GM18870 (cell line): Measurements from ENCODE around the gene PRPSAP1.

Experiments
- ATAC-seq: cut with Tn5 transposase; IDR thresholded peaks from one replicate; pipeline ENCODE4 v1.9.1; 2021; ENCODE audit warnings: moderate library complexity; ENCODE audit not compliant: unreplicated experiment

Gene PRPSAP1

GRCh38 chr17:76383546-76384221, 30.0 kb upstream of the PRPSAP1 start:
- ATAC-seq = no peak

DNA sequence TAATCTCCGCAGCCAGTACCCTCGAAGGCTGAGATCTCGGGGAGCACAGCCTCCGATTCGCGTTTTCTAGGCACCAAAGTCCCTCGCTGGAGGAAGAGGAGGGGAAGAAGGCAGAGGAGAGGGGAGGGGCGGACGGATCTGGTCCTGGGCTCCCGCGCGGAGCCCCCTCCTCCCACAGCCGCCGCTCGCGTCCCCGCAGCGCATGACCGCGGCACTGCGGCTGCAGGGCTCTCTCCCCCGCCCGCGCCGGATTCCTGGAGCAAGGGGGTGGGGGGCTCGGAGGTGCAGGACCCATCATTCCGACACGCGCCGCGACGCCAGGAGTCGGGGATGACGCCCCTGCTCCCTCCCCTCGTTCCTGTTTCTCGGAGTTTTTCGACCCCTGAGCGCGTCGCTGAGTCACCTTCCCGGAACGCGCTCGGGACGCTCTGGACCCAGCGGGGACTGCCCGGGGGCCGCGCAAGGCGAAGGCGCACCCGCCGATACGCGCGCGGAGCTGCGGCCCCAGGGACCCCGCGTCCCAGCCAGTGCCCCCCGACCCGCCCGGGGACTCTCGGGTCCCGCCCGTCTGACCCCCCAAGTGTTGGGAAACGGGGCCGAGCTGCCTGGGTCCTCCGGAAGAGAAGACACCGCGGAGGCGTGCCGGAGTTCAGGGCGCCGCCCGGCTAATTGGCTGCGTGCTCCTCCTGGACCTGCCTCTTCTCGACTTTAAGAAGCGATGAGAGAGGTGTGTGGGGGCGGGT, 29.3 kb upstream of the PRPSAP1 start:
- ATAC-seq = no peak

DNA sequence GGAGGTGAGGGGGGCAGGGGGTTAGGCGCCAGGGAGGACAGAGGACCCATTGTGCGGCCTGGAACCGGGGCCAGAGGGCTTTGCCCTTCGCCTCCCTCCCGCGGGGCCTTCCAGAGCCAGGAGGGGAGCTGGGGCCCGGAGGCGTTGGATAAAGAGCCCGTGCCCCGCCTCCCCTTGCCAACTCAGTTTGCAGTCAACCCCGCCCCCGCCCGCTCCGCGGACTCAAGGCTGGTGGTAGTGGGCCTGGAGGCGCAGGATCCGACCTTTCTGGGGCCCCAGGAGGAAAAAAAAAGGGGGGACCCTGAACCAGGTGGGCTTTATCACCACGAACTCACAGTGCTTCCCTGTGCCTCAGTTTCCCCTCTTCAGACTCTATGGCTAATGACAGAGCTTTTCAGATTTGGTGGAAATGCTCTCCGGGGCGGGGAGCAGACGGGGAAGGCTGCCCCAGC, 28.7 kb upstream of the PRPSAP1 start:
- no peak for ATAC-seq

DNA sequence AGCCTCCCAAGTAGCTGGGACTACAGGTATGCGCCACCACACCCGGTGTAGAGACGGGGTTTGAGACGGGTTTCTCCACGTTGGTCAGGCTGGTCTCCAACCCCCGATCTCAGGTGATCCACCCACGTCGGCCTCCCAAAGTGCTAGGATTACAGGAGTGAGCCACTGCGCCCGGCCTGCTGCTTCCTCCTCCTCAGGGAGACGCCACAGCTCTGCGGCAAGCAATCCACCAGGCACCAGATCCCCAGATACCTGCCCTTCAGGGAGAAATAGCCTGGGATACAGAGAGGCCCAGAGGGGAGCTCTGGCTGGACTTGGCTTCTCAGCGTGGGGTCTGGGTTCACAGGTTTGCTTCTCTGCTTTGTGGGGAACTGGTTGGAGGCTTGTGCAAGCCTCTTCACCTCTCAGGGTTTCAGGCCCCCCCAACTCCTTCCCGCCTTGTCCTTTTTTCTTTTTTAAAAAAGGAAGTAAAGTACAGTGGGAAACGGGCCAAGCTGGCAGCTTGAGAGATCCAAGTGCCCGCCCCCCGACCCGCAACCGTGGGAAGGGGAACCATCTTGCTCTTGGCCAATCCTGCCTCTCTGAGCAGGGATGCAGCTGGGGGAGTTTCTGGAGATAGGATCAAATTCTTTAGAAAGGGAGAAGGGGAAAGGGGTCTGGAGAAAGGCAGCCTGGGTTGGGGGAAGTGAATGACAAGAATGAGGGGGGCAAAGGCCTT, 28.1 kb upstream of the PRPSAP1 start:
- no peak for ATAC-seq

DNA sequence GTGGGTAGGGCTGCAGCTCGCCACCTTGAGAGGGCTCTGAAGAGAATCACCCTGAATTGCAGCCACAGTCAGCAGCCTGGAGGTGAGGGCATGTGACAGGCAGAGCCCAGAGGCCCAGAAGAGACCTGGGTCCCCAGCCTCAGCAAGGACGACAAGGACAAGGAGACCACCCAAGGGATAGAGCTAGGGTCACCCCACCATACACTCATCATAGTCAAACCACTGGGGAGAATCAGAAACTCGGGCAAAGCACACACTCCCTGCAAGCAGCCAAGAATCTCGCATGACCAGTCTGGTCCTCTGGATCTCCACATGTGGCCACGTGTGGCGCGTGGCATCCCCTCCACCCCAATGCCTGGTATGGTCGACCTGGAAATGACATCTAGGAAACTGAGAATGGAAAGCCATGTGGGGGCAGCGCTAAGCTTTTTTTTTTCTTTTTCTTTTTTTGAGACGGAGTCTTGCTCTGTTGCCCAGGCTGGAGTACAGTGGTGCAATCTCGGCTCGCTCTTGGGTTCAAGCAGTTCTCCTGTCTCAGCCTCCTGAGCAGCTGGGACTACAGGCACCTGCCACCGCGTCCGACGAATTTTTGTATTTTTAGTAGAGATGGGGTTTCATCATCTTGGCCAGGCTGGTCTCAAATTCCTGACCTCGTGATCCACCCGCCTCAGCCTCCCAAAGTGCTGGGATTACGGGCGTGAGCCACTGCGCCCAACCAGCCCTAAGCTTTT, 26.1 kb upstream of the PRPSAP1 start:
- ATAC-seq = no peak

DNA sequence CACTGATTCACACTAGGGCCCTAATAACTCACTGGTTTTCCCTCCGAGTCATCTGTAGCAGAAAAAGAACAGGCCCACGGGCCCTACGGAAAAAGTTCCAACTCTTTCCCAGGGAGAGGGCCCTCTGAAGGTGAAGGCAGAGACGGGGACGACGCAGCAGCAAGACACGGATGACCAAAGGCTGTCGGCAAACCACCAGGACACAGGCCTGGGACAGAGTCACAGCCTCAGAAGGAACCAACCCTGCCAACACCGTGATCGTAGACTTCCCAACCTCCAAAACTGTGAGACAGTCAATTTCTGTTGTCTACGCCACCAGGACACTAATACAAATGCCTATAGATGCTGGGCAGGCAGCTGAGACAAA, 25.5 kb upstream of the PRPSAP1 start:
- no peak for ATAC-seq

DNA sequence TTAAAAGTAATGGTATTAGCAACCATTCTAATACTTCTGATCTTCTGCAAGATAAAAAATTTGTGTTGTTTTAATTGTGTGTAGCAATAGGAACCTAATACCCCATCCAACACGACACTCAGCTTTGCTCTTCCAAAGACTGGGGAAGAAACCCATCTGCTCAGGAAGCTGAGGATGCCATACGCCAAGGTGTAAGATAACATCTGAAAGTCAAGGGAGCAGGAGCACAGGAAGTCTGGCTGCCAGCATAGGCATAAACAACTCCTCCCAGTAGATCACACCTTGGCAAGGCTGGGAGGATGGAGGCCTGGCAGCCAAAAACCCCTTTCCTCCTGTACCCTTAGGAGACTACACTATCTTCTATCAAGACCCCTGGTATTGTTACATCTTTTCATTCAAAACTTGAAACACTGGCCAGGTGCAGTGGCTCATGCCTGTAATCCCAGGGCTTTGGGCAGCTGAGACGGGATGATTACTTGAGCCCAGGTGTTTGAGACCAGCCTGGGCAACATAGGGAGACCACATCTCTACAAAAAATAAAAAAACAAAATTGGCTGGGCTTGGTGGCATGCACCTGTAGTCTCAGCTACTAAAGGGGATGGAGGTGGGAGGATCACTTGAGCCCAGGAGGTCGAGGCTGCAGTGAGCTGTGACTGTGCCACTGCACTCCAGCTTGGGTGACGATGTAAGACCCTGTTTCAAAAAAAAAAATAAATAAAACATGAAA, 25.0 kb upstream of the PRPSAP1 start:
- no peak for ATAC-seq

DNA sequence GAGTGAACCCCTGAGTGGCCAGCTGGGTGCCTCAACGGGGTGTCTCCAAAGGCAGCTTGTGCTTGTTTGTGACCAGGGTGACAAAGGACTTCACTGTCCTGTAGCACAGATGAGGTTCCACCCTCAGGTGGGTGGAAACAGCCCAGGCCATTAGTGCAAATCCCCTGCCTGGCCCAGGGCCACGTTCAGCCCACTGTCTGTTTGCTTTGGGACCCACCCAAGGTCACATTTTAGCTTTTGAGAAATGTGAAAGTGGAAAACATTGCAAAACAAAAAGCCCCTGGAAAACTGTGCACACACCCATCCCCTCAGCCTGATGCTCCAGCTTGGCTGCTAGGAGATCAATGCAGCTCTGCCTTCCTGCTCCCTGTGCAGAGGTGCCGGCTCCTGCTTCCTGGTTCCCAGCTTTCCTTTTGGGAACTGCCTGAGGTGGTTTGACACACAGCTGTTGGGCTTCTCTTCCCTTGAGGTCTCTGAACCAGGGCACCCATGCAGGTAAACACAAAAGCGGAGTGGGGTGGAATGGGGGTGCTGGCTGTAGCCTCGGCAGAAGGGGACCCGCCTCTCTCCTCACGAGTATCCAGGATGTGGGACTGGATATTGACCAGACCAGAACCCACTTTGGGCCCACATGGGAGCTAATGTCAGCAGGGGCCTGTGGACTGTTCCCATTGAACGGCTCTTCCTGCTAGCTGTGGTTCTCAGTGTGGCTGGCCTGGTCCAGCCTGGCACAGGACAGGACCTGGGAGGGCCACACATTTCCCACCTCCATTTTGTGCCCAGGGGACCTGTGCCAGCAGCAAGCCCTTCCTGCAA, 22.8 kb upstream of the PRPSAP1 start:
- ATAC-seq = no peak

DNA sequence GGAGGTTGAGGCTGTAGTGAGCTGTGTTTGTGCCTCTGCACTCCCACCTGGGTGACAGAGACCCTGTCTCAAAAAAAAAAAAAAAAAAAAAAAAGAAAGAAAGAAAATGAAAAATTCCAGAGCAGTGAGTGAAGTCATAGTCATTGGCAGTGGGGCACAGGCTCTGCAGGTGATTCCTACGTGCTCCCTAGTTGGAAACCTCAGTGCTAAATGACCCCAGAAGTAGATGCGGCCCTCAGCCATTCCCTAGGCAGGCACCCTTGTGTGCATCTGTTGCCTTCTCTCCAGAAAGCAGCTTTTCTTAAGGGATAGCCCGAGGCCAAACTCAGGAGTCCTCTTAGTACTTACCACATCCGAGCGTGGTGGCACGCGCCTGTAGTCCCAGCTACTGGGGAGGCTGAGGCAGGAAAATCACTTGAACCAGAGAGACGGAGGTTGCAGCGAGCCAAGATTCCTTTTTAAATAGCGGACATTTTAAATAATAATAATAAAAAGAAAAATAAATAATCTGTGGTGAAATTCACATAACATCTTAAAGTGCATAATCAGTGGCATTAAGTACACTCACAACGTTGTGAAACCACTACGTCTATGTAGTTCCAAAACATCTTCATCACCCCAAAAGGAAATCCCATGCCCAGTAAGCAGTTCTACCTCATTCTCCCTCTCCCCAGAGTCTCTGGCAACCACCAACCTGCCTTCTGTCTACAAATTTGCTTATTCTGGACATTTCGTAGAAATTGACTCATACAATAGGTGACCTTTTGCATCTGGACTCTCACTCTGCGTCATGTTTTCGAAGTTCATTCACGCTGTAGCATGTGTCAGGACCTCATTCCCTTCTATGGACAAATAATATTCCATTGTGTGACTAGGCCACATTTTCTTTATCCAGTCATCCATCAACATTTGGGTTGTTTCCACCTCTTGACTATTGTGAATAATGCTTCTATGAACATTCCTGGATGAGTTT, 18.2 kb upstream of the PRPSAP1 start:
- ATAC-seq = no peak

DNA sequence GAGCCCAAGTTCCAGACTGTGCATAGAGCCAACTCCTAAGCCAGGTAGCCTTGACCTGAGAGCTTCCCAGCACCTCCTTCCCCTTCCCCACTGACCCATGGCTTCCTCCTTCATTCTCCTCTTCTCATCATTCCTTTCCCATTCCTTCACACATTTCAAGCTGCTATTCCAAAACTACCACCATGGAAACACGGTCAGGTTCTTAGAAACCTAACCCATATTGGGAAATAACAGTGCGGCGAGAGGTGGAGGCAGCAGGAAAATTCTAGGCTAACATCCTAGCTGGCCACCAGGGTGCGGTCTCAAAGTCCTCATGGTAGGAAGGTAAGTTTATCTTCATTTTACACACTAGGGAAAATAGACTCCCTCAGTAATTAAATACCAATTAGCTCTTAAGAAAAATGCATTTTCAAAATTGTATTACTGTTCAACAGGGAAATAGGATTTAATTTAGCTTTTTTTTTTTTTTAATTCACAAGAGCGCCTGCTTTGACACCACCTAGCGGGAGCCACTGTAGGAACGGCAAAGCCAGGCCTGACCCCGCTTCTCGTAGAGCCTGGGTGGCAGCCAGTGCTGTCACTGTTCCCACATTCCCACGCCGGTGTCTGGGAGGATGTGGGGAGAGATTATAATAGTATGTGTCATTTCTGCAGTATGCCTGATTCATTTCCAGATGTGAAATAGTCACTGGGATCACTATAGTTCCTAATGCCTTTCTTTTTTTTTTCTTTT, 16.7 kb upstream of the PRPSAP1 start:
- ATAC-seq = no peak

DNA sequence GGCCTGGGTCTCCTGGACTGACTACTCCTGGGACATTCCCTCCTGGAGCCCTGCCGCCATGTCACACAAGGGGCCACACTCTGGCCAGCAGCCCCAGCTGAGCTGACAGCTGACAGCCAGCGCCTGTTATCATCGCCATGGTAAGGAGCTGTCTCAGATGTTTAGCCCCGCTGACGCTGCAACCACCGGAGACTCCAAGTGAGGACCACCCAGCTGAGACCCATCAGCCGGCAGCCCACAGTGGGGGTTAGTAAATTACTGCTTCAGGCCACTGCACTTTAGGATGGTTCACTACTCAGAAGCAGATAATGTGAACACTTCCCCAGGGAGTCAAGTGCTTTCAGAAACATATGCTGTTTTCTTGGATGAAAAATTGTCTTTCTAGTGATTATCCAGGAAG, 16.1 kb upstream of the PRPSAP1 start:
- ATAC-seq = no peak

DNA sequence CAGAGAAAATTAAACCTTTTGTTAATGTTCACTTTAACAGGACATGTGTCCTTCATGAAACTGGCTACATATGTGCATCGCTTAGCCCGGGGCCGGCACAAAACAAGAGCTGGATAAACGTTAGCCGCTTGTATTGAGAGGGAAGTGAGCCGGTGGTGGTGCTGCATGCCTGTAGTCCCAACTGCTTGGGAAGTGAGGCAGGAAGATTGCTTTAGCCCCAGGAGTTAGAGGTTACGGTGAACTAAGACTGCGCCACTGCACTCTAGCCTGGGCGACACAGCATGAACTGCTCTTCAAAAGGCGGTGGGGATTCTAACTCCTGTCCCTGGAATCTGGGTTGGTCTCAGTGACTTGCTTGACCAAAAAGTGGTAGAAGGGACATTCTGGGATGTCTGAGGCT, 15.7 kb upstream of the PRPSAP1 start:
- no peak for ATAC-seq

DNA sequence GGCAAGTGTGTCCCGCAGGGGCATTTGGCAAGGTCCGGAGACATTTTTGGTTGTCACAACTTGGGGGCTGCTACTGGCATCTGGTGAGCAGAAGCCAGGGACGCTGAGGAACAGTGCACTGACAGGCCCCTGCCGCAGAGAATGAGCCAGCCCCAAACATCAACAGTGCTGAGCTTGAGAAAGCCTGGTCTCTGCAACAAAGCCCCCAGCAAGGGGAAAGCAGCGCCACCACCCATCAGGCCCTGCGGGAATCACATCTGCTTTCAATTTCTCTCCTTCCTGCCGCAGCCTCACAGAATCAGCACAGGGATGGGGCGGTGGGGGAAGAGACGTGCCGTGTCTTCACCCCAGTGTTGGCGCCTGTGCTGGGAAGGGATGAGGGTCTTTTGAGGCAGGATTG, 14.8 kb upstream of the PRPSAP1 start:
- no peak for ATAC-seq

- ATAC-seq = no peak
These were observed 13.9 kb upstream of the PRPSAP1 start for GRCh38 chr17:76367642-76368041.

- no peak for ATAC-seq
These were observed 12.5 kb upstream of the PRPSAP1 start for GRCh38 chr17:76366247-76366646.

- no peak for ATAC-seq
These were observed 11.7 kb upstream of the PRPSAP1 start for GRCh38 chr17:76365256-76365903.

- ATAC-seq = no peak
These were observed 9.6 kb upstream of the PRPSAP1 start for GRCh38 chr17:76363107-76363842.
